Mesenchymal stem cell (in vitro differentiated cells and primary cell): ENCODE data around the gene UBE4A.

Experiments used
- DNase-seq: peaks from one replicate; pipeline ENCODE4 v3.0.0-alpha.2; 2013
- H2AFZ ChIP-seq: one replicate; pipeline ENCODE4 v1.6.1; 2013; ENCODE audit warnings: low read depth, mild to moderate bottlenecking, control low read depth, inconsistent platforms, low read length, moderate library complexity
- H2AK5ac ChIP-seq: 2 replicates; pipeline ENCODE4 v1.6.1; 2013; ENCODE audit warnings: low read length, moderate library complexity, mild to moderate bottlenecking, inconsistent platforms; ENCODE audit not compliant: severe bottlenecking
- H2BK120ac ChIP-seq: one replicate; pipeline ENCODE4 v1.6.1; 2013; ENCODE audit warnings: low read depth, mild to moderate bottlenecking, inconsistent platforms, low read length, moderate library complexity
- H2BK12ac ChIP-seq, 2 experiments: one replicate each; pipeline ENCODE4 v1.6.1; 2013; ENCODE audit warnings: inconsistent platforms in 2 of 2, low read length in 2 of 2, mild to moderate bottlenecking in 2 of 2, moderate library complexity in 2 of 2, control low read depth in 1 of 2
- H2BK15ac ChIP-seq: one replicate; pipeline ENCODE4 v1.6.1; 2013; ENCODE audit warnings: mild to moderate bottlenecking, low read depth, inconsistent platforms; ENCODE audit not compliant: poor library complexity, severe bottlenecking
- H2BK5ac ChIP-seq: 2 replicates; pipeline ENCODE4 v1.6.1; 2013; ENCODE audit warnings: low read depth, mild to moderate bottlenecking, low read length, control low read depth, inconsistent platforms; ENCODE audit not compliant: poor library complexity, severe bottlenecking
- H3K14ac ChIP-seq, 2 experiments: one replicate each; pipeline ENCODE4 v1.6.1; 2013; ENCODE audit warnings: inconsistent platforms in 2 of 2, low read length in 2 of 2, control low read depth in 1 of 2, mild to moderate bottlenecking in 1 of 2, moderate library complexity in 1 of 2
- H3K18ac ChIP-seq, 2 experiments: one replicate each; pipeline ENCODE4 v1.6.1; 2013; ENCODE audit warnings: inconsistent platforms in 2 of 2, low read length in 2 of 2, control low read depth in 1 of 2, low read depth in 1 of 2, mild to moderate bottlenecking in 1 of 2
- H3K23ac ChIP-seq, 2 experiments: one replicate each; pipeline ENCODE4 v1.6.1; 2013; ENCODE audit warnings: inconsistent platforms in 2 of 2, low read length in 2 of 2, mild to moderate bottlenecking in 2 of 2, moderate library complexity in 2 of 2, control low read depth in 1 of 2
- H3K27ac ChIP-seq: 2 replicates; pipeline ENCODE4 v1.5.1; 2013; ENCODE audit warnings: mild to moderate bottlenecking, moderate library complexity, low read length, control low read depth, inconsistent platforms; ENCODE audit not compliant: poor library complexity, severe bottlenecking
- H3K27me3 ChIP-seq, 2 experiments: 2 replicates each; pipeline versions ENCODE4 v1.6.1 to v1.7.0; 2013; ENCODE audit warnings: low read length in 2 of 2, mild to moderate bottlenecking in 2 of 2, moderate library complexity in 2 of 2, control low read depth in 1 of 2, inconsistent platforms in 1 of 2; ENCODE audit not compliant: control insufficient read depth in 1 of 2, insufficient read depth in 1 of 2
- H3K36me3 ChIP-seq, 2 experiments: 2 replicates each; pipeline versions ENCODE4 v1.6.1 to v1.7.0; 2013; ENCODE audit warnings: low read length in 2 of 2, control low read depth in 1 of 2, inconsistent platforms in 1 of 2, low read depth in 1 of 2, mild to moderate bottlenecking in 1 of 2; ENCODE audit not compliant: insufficient read depth in 2 of 2, control insufficient read depth in 1 of 2
- H3K4ac ChIP-seq, 2 experiments: one replicate each; pipeline ENCODE4 v1.6.1; 2013; ENCODE audit warnings: inconsistent platforms in 2 of 2, low read length in 2 of 2, mild to moderate bottlenecking in 2 of 2, moderate library complexity in 2 of 2, control low read depth in 1 of 2, low read depth in 1 of 2
- H3K4me1 ChIP-seq: 2 replicates; pipeline ENCODE4 v1.6.1; 2013; ENCODE audit warnings: low read depth, low read length, control low read depth; ENCODE audit not compliant: control insufficient read depth, insufficient read depth
- H3K4me2 ChIP-seq: 2 replicates; pipeline ENCODE4 v1.6.1; 2013; ENCODE audit warnings: low read length, mild to moderate bottlenecking, inconsistent platforms; ENCODE audit not compliant: poor library complexity, severe bottlenecking
- H3K4me3 ChIP-seq, 2 experiments: 2 replicates each; pipeline versions ENCODE4 v1.5.1 to v1.7.0; 2013; ENCODE audit warnings: low read length in 2 of 2, mild to moderate bottlenecking in 2 of 2, control low read depth in 1 of 2, low read depth in 1 of 2; ENCODE audit not compliant: insufficient read depth in 1 of 2
- H3K79me1 ChIP-seq: replicated peaks from 2 replicates; pipeline ENCODE4 v1.6.1; 2013; ENCODE audit warnings: mild to moderate bottlenecking, control low read depth, low read length, inconsistent platforms; ENCODE audit not compliant: poor library complexity, severe bottlenecking
- H3K9ac ChIP-seq: 2 replicates; pipeline ENCODE4 v1.7.0; 2013; ENCODE audit warnings: mild to moderate bottlenecking, low read length, moderate library complexity
- H3K9me3 ChIP-seq: 2 replicates; pipeline ENCODE4 v1.7.0; 2013; ENCODE audit warnings: mild to moderate bottlenecking, low read length; ENCODE audit not compliant: control insufficient read depth
- H4K8ac ChIP-seq: one replicate; pipeline ENCODE4 v1.6.1; 2013; ENCODE audit warnings: inconsistent platforms, mild to moderate bottlenecking, low read length, moderate library complexity
- H4K91ac ChIP-seq: one replicate; pipeline ENCODE4 v1.6.1; 2013; ENCODE audit warnings: mild to moderate bottlenecking, low read length, inconsistent platforms
- WGBS: methylation state at CpG from one replicate; pipeline ENCODE4 v1.1.7; 2013; ENCODE audit warnings: mixed read lengths; 5-methylcytosine and 5-hydroxymethylcytosine counted together

The UBE4A gene

DNA sequence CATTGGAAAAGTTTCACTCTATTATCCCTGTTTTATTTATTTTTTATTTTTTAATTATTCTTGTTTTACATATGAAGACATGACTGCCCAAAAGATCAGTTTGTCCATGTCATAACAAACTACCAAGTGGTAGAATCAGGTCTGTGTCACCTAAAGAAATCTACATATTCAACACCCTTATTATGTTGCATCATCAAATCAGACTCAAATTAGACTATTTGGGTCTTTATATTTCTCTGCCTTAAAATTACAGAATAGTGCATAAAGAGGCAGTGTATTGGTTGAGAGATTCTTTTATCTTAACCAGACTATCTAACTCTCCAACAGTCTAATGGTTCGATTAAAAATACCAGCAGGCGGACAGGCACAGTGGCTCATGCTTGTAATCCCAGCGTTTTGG lies 23.6 kb downstream of the UBE4A start:
- Histone ChIP-seq H3K4me3 (no peak overlapping the region), H3K9ac (no peak overlapping the region), H3K23ac (no peak overlapping the region), H2BK120ac (no peak overlapping the region), H2AK5ac (no peak overlapping the region), H3K27ac (no peak overlapping the region), H4K8ac (no peak overlapping the region), H2BK12ac (no peak overlapping the region), H2BK15ac (no peak overlapping the region), H3K79me1 (peaks cover 2% of the 10 kb centered on the region), H3K27me3 (no peaks in the 10 kb centered on the region), H3K18ac (no peak overlapping the region), H3K14ac (no peak overlapping the region), H3K4ac (no peak overlapping the region), H3K4me2 (no peak overlapping the region), H3K9me3 (no peaks in the 10 kb centered on the region), H3K36me3 (peaks cover 25 to 100% of the 10 kb centered on the region in 2 experiments), H3K4me1 (no peaks in the 10 kb centered on the region), H4K91ac (no peak overlapping the region), H2BK5ac (no peak overlapping the region), H2AFZ (no peak overlapping the region)
- WGBS, result 95% methylated on average over 3 of the region's 3 CpGs
- DNase-seq, result no peak

DNA sequence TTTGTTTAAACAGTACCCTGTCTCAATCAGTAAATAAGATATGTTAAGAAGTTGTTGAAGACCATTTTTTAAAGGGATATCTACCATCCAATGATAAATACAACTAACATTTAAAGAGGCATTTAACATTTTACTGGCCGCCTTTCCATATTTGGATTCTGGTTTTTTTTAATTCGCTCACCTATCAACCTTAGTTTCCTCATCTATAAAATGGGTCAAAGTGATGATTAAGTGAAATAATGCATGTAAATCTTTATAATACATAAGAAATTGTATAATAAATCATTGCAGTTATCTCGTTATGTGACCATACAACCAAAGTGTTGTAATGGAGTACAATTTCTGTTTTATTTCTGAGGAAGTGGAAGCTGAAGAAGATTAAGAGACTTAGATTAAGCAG lies 24.3 kb downstream of the UBE4A start:
- H3K23ac ChIP-seq, result no peak overlapping the region
- H3K4me2 ChIP-seq, result no peak overlapping the region
- no peaks in the 10 kb centered on the region for H3K4me1 ChIP-seq
- no peaks in the 10 kb centered on the region for H3K27me3 ChIP-seq
- H4K8ac ChIP-seq, result no peak overlapping the region
- H2BK120ac ChIP-seq, result no peak overlapping the region
- no peak overlapping the region for H2BK15ac ChIP-seq
- no peak overlapping the region for H3K9ac ChIP-seq
- H3K18ac ChIP-seq, result no peak overlapping the region
- no peaks in the 10 kb centered on the region for H3K9me3 ChIP-seq
- H2BK5ac ChIP-seq, result no peak overlapping the region
- DNase-seq, result no peak
- peaks cover 2% of the 10 kb centered on the region for H3K79me1 ChIP-seq
- no peak overlapping the region for H2AK5ac ChIP-seq
- H3K4ac ChIP-seq, result no peak overlapping the region
- H4K91ac ChIP-seq, result no peak overlapping the region
- H2AFZ ChIP-seq, result no peak overlapping the region
- H2BK12ac ChIP-seq, result no peak overlapping the region
- whole genome bisulfite sequencing, result 100% methylated on average over 1 of the region's 3 CpGs
- H3K14ac ChIP-seq, result no peak overlapping the region
- no peak overlapping the region for H3K4me3 ChIP-seq
- H3K36me3 ChIP-seq, result peaks cover 27 to 100% of the 10 kb centered on the region in 2 experiments
- H3K27ac ChIP-seq, result no peak overlapping the region

DNA sequence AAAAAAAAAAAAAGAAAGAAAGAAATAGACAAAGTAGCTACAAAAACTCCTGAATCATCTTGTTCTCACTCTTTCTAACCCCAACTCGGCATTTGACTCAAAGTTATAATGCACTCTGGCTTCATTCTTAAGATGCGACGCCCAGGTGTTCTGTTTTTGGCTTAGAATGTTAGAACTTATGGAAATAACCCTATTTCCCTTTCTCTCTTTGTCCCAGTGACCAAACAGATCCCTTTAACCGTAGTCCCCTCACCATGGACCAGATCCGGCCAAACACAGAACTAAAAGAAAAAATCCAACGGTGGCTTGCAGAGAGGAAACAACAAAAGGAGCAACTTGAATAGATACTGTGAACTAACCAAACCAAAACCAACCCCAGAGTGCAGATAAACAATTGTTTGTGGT lies 36.7 kb downstream of the UBE4A start:
- H2BK15ac ChIP-seq, result no peak overlapping the region
- no peaks in the 10 kb centered on the region for H3K9me3 ChIP-seq
- H2AK5ac ChIP-seq, result no peak overlapping the region
- H3K23ac ChIP-seq, result no peak overlapping the region
- H2AFZ ChIP-seq, result no peak overlapping the region
- H3K4me3 ChIP-seq, result no peak overlapping the region
- WGBS, result 96% methylated on average over 5 of the region's 6 CpGs
- DNase-seq, result no peak
- H4K91ac ChIP-seq, result no peak overlapping the region
- no peak overlapping the region for H3K14ac ChIP-seq
- H3K27me3 ChIP-seq, result no peaks in the 10 kb centered on the region
- no peak overlapping the region for H3K9ac ChIP-seq
- no peak overlapping the region for H2BK5ac ChIP-seq
- H3K4ac ChIP-seq, result no peak overlapping the region
- H3K27ac ChIP-seq, result no peak overlapping the region
- no peaks in the 10 kb centered on the region for H3K79me1 ChIP-seq
- no peaks in the 10 kb centered on the region for H3K4me1 ChIP-seq
- no peak overlapping the region for H3K4me2 ChIP-seq
- no peak overlapping the region for H2BK12ac ChIP-seq
- H2BK120ac ChIP-seq, result no peak overlapping the region
- no peak overlapping the region for H4K8ac ChIP-seq
- H3K18ac ChIP-seq, result no peak overlapping the region
- peaks cover 28 to 67% of the 10 kb centered on the region in 2 experiments for H3K36me3 ChIP-seq

GRCh38 chr11:118397448-118397847 lies 38.0 kb downstream of the UBE4A start:
- Histone ChIP-seq H2BK12ac (no peak overlapping the region), H2BK5ac (no peak overlapping the region)

More at GRCh38 chr11:118397448-118397847, 38.0 kb downstream of the UBE4A start:
- DNase-seq, result no peak
- no peak overlapping the region for H3K4ac ChIP-seq
- H4K8ac ChIP-seq, result no peak overlapping the region
- no peak overlapping the region for H2BK15ac ChIP-seq
- no peak overlapping the region for H3K27ac ChIP-seq
- H4K91ac ChIP-seq, result no peak overlapping the region
- no peaks in the 10 kb centered on the region for H3K4me1 ChIP-seq
- no peak overlapping the region for H3K23ac ChIP-seq
- no peak overlapping the region for H3K9ac ChIP-seq
- no peak overlapping the region for H2AFZ ChIP-seq
- no peaks in the 10 kb centered on the region for H3K27me3 ChIP-seq
- H3K9me3 ChIP-seq, result no peaks in the 10 kb centered on the region
- no peak overlapping the region for H2AK5ac ChIP-seq
- H3K4me2 ChIP-seq, result no peak overlapping the region
- H3K4me3 ChIP-seq, result no peak overlapping the region
- no peak overlapping the region for H2BK120ac ChIP-seq
- peaks cover 28 to 58% of the 10 kb centered on the region in 2 experiments for H3K36me3 ChIP-seq
- H3K79me1 ChIP-seq, result no peaks in the 10 kb centered on the region
- H3K18ac ChIP-seq, result no peak overlapping the region
- H3K14ac ChIP-seq, result no peak overlapping the region
